ENCODE data around the gene GARS1.

GARS1 gene

GRCh38 chr7:30613366-30614325 lies 19.0 kb downstream of the GARS1 start:
- no peak overlapping the region for H3K4me3 ChIP-seq (replicated peaks; ENCODE audit: insufficient read depth, low read length)
- H3K27me3 ChIP-seq (ENCODE audit: insufficient read depth, poor library complexity, severe bottlenecking) = no peaks in the 10 kb centered on the region
- no peak overlapping the region for H3K27ac ChIP-seq (replicated peaks)
- no peak for DNase-seq (ENCODE audit: low read depth in 1 of 2, low spot score in 1 of 2)
- TF ChIP-seq POLR2AphosphoS5 (IDR thresholded peaks at IDR 0.05; ENCODE audit: low read depth) (no peak), REST (IDR thresholded peaks at IDR 0.05; ENCODE audit: insufficient replicate concordance, low read depth) (no peak), SPI1 (IDR thresholded peaks at IDR 0.05; ENCODE audit: borderline replicate concordance, low read depth) (no peak), CTCF (IDR thresholded peaks at IDR 0.05; ENCODE audit: insufficient read depth, low read length) (no peak), GABPA (IDR thresholded peaks at IDR 0.05; ENCODE audit: low read depth) (no peak)

- Histone ChIP-seq H3K4me3 (replicated peaks; ENCODE audit: insufficient read depth, low read length) (no peak overlapping the region), H3K27me3 (ENCODE audit: insufficient read depth, poor library complexity, severe bottlenecking) (no peaks in the 10 kb centered on the region), H3K27ac (replicated peaks) (no peak overlapping the region)
- no peak for TF ChIP-seq SPI1 (IDR thresholded peaks at IDR 0.05; ENCODE audit: borderline replicate concordance, low read depth)
- TF ChIP-seq POLR2AphosphoS5 (IDR thresholded peaks at IDR 0.05; ENCODE audit: low read depth) = no peak
- TF ChIP-seq GABPA (IDR thresholded peaks at IDR 0.05; ENCODE audit: low read depth) = no peak
- TF ChIP-seq REST (IDR thresholded peaks at IDR 0.05; ENCODE audit: insufficient replicate concordance, low read depth) = no peak
- no peak for TF ChIP-seq CTCF (IDR thresholded peaks at IDR 0.05; ENCODE audit: insufficient read depth, low read length)
- DNase-seq (ENCODE audit: low read depth in 1 of 2, low spot score in 1 of 2) = no peak
Measured at GRCh38 chr7:30616318-30616717, 21.6 kb downstream of the GARS1 start.

- Histone ChIP-seq H3K27me3 (ENCODE audit: insufficient read depth, poor library complexity, severe bottlenecking) (no peaks in the 10 kb centered on the region), H3K27ac (replicated peaks) (no peak overlapping the region), H3K4me3 (replicated peaks; ENCODE audit: insufficient read depth, low read length) (no peak overlapping the region)
- no peak for TF ChIP-seq POLR2AphosphoS5 (IDR thresholded peaks at IDR 0.05; ENCODE audit: low read depth)
- no peak for DNase-seq (ENCODE audit: low read depth in 1 of 2, low spot score in 1 of 2)
Measured at GRCh38 chr7:30617359-30617758, 22.7 kb downstream of the GARS1 start.

GRCh38 chr7:30618080-30618676 lies 23.5 kb downstream of the GARS1 start:
- no peak for DNase-seq (ENCODE audit: low read depth in 1 of 2, low spot score in 1 of 2)
- Histone ChIP-seq H3K4me3 (replicated peaks; ENCODE audit: insufficient read depth, low read length) (no peak overlapping the region), H3K27ac (replicated peaks) (no peak overlapping the region), H3K27me3 (ENCODE audit: insufficient read depth, poor library complexity, severe bottlenecking) (no peaks in the 10 kb centered on the region)
- TF ChIP-seq REST (IDR thresholded peaks at IDR 0.05; ENCODE audit: insufficient replicate concordance, low read depth) (no peak), POLR2AphosphoS5 (IDR thresholded peaks at IDR 0.05; ENCODE audit: low read depth) (no peak), SPI1 (IDR thresholded peaks at IDR 0.05; ENCODE audit: borderline replicate concordance, low read depth) (no peak), GABPA (IDR thresholded peaks at IDR 0.05; ENCODE audit: low read depth) (no peak)

Data from HL-60 (cell line).